Kidney epithelial cell (primary cell): ENCODE measurements around the gene LRFN2. TPM values are rescaled to one million over a fixed set of nuclear protein-coding genes. Genes with fewer than 3 reads are reported as not detected.

Experiments used
- DNase-seq: peaks from one replicate; pipeline ENCODE4 v3.0.0-alpha.2; 2010; ENCODE audit warnings: low read depth
- H3K27me3 ChIP-seq: 2 replicates; pipeline ENCODE4 v1.6.0; 2011; ENCODE audit warnings: low read length; ENCODE audit not compliant: control insufficient read depth, insufficient read depth
- H3K36me3 ChIP-seq: 2 replicates; pipeline ENCODE4 v1.5.1; 2011; ENCODE audit warnings: low read length; ENCODE audit not compliant: control insufficient read depth, insufficient read depth
- H3K4me3 ChIP-seq: 2 replicates; pipeline ENCODE4 v1.5.1; 2011; ENCODE audit warnings: low read depth, mild to moderate bottlenecking, control low read depth, low read length
- total RNA-seq: library from RNA; depleted of rRNA; stranded (reverse); fragments of >200 nt; gene quantifications from 2 replicates; pipeline ENCODE4 v1.2.3, GENCODE V29; 2015
- TF ChIP-seq, protein P1 (sequence below): IDR thresholded peaks from 2 replicates; pipeline ENCODE4 v1.5.1; 2011; ENCODE audit warnings: mild to moderate bottlenecking, moderate library complexity, low read length, control low read depth, inconsistent platforms; ENCODE audit not compliant: insufficient read depth, poor library complexity, severe bottlenecking

LRFN2 gene
- total RNA-seq, 1 donor from 2014 or later: not detected

DNA sequence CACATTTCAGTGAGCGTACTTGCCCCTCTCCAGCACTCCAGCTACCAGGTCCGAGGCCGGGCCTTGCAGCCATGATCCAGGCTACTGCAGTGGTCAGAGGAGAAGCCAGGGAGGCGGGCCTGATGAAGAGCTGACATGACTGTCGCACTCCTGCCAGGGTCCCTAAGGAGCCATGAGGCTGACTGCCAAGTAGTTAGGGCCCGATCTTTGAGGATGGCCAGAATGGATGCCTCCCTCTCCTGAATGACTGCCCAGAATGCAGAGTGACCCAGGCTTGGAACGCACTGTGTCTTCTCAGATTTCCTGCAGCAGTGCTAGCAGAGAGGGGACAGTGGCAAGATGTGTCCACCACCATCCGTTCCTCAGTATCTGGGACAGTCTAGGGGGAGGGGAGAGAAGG lies 24.7 kb upstream of the LRFN2 start:
- Histone ChIP-seq H3K4me3 (no peak overlapping the region), H3K27me3 (no peaks in the 10 kb centered on the region), H3K36me3 (no peaks in the 10 kb centered on the region)
- DNase-seq: no peak
- TF ChIP-seq, protein P1, sequence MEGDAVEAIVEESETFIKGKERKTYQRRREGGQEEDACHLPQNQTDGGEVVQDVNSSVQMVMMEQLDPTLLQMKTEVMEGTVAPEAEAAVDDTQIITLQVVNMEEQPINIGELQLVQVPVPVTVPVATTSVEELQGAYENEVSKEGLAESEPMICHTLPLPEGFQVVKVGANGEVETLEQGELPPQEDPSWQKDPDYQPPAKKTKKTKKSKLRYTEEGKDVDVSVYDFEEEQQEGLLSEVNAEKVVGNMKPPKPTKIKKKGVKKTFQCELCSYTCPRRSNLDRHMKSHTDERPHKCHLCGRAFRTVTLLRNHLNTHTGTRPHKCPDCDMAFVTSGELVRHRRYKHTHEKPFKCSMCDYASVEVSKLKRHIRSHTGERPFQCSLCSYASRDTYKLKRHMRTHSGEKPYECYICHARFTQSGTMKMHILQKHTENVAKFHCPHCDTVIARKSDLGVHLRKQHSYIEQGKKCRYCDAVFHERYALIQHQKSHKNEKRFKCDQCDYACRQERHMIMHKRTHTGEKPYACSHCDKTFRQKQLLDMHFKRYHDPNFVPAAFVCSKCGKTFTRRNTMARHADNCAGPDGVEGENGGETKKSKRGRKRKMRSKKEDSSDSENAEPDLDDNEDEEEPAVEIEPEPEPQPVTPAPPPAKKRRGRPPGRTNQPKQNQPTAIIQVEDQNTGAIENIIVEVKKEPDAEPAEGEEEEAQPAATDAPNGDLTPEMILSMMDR: no peak

DNA sequence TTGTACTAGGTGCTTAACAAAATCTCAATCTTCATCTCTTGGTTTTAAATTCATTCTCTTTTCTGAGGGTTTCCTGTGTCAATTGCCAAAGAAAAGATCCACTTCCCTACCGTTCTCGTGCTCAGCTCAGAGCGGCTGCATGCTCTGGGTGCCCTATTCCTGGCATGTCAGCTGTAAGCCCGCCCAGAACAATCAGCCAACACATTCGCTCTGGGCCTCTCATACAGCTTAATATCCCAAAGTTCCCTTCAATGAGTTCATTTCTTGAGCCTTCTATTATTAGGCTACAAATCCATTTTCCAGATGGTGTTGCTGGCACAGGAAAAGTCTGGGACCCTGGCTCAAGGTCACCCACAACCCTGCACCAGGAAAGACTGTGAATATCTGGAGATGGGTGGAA lies 24.3 kb upstream of the LRFN2 start:
- TF ChIP-seq, protein P1: no peak
- Histone ChIP-seq H3K27me3 (no peaks in the 10 kb centered on the region), H3K4me3 (no peak overlapping the region), H3K36me3 (no peaks in the 10 kb centered on the region)
- no peak for DNase-seq

DNA sequence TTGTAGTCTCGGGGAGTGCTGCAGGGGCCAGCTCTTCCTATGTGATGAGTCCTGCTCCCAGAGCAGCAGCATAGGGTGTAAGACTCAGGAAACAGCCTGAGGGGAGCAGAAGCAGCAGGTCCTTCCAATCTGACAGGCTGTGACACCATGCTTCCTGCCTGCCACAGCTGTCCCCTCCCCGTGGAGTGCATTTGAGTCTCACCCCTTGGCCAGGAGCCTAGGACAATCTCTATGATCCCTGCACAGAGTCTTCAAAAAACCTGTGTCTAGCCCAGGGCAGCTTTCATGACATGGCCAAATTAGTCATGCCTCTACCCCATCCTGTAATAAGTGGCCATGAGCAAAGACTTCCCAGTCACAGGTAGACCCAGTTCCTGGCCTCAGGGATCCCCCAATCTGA lies 23.1 kb upstream of the LRFN2 start:
- no peaks in the 10 kb centered on the region for H3K36me3 ChIP-seq
- no peak for DNase-seq
- no peak overlapping the region for H3K4me3 ChIP-seq
- no peaks in the 10 kb centered on the region for H3K27me3 ChIP-seq
- TF ChIP-seq, protein P1: no peak

DNA sequence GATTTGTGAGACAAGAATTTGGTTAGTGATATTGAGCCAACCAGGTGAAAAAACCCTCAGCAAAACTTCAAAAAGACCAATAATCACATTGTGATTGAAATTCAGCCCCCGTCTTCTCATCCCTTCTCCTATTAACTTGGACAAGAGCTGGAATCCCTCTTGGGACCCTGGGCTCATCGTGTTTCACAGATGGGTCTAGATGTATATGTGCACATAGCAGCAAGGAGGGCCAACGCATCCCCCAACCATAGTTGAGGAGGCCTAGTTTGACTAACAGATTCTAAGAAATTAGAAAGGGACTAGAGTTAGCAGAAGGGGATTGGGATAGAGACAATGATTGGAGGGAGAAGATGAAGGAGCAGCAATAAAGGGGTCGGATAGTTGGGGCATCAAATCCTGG lies 19.8 kb upstream of the LRFN2 start:
- Histone ChIP-seq H3K36me3 (no peaks in the 10 kb centered on the region), H3K4me3 (no peak overlapping the region), H3K27me3 (no peaks in the 10 kb centered on the region)
- TF ChIP-seq, protein P1: no peak
- no peak for DNase-seq

DNA sequence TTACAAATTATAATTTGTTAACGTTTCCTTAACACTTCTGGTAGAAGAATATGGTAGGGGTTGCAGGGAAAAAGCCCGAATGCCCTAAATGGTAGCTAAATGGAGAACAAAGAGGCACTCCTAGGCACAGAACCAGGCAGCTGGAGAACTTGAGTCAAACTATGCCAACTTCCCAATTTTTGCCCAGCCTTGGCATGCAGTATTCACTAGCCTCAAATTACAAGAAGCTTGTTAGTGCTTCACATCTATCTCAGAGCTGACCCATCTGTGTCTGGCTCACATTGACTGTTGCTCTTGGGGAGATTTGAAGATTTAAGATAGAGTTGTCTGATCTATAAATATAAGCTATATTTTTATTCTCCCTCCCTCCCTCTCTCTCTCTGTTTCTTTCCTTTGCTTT lies 19.4 kb upstream of the LRFN2 start:
- Histone ChIP-seq H3K4me3 (no peak overlapping the region), H3K27me3 (no peaks in the 10 kb centered on the region), H3K36me3 (no peaks in the 10 kb centered on the region)
- no peak for DNase-seq
- TF ChIP-seq, protein P1: no peak

DNA sequence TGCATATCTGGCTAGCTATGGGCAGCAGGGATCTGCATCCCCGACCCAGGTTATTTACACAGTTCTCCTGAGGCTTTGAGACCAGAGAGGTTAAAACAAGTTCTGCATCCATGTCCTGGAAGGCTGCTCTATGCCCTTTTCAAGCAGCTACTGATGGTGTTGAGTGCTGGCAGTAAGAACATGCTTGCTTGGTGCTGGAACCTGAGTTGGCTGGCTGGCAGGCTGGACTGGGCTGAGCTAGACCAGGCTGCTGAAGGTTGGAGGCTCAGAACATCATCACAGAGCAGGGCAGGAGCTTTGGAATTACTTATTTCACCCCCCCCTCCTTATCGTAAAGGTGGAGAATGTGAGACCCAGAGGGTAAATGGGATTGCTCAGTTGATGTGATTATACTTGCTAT lies 16.9 kb upstream of the LRFN2 start:
- Histone ChIP-seq H3K36me3 (no peaks in the 10 kb centered on the region), H3K27me3 (peaks cover 5% of the 10 kb centered on the region), H3K4me3 (no peak overlapping the region)
- TF ChIP-seq, protein P1: no peak
- no peak for DNase-seq
